ENCODE measurements around the gene CASR.

The CASR gene

DNA sequence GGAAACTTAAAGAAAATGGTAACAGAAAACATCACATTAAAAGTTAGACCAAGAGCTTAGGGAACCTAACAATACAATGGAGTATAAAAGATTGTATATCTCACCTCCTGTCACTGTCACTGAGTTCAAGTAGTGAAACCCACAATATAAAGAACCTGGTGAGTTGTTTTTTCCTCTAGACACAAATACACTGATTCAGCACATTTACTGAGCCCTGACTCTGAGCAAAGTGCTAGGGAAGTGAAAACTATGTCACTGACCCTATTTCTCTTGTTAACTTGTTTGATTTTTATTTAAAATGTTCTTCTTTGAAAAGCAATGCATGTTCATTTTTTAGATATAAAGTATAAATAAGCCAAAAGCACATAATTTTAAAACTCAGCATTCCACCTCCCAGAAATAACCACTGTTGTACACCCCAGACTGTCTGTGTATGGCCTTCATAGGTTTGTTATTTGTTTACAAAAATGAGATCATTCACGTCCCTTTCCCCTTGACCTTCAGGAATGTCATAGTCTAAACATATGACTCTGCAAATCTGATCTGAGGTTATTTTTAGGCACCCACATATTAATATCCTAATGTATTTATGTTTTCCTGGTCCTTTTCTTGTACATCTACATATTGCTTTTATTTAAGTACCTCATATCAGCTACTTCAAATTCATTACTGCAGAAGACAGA lies 72.4 kb downstream of the CASR start:
- DNase-seq: no peak
- Histone ChIP-seq H3K4me1 (ENCODE audit: control insufficient read depth in 1 of 2, insufficient read depth in 2 of 2, low read length in 2 of 2) (no peaks in the 10 kb centered on the region), H3K23ac (ENCODE audit: low read length) (no peak overlapping the region), H3K27ac (ENCODE audit: low read depth, low read length) (no peak overlapping the region), H3K4ac (ENCODE audit: low read depth, low read length) (no peak overlapping the region), H3K79me1 (ENCODE audit: low read length) (no peaks in the 10 kb centered on the region), H2BK5ac (ENCODE audit: low read depth, low read length, poor library complexity) (no peak overlapping the region), H3K79me2 (ENCODE audit: control insufficient read depth, insufficient read depth, low read length, poor library complexity) (no peaks in the 10 kb centered on the region), H3K18ac (ENCODE audit: low read length) (no peak overlapping the region), H4K91ac (ENCODE audit: low read depth, low read length) (no peak overlapping the region), H3K4me2 (ENCODE audit: low read length) (no peak overlapping the region), H3K4me3 (ENCODE audit: low read depth, low read length) (no peak overlapping the region), H3K36me3 (ENCODE audit: control insufficient read depth in 1 of 2, insufficient read depth in 2 of 2, low read length in 2 of 2) (no peaks in the 10 kb centered on the region), H4K8ac (ENCODE audit: low read depth, low read length) (no peak overlapping the region), H4K12ac (ENCODE audit: low read depth, low read length) (no peak overlapping the region), H2AK5ac (ENCODE audit: low read length) (no peak overlapping the region), H2BK12ac (ENCODE audit: low read length) (no peak overlapping the region), H3K14ac (ENCODE audit: low read length) (no peak overlapping the region), H3K27me3 (ENCODE audit: insufficient read depth, low read length) (no peaks in the 10 kb centered on the region), H2BK120ac (ENCODE audit: insufficient read depth, low read length, poor library complexity) (no peak overlapping the region), H3K9ac (ENCODE audit: low read length) (no peak overlapping the region), H2AFZ (ENCODE audit: insufficient read depth, low read length, poor library complexity) (no peak overlapping the region), H3K9me3 (ENCODE audit: insufficient read depth, low read depth, low read length) (no peaks in the 10 kb centered on the region)
- WGBS (ENCODE audit: extremely low coverage, insufficient coverage, insufficient read length): no CpG with 5 or more reads among the region's 1 CpG

DNA sequence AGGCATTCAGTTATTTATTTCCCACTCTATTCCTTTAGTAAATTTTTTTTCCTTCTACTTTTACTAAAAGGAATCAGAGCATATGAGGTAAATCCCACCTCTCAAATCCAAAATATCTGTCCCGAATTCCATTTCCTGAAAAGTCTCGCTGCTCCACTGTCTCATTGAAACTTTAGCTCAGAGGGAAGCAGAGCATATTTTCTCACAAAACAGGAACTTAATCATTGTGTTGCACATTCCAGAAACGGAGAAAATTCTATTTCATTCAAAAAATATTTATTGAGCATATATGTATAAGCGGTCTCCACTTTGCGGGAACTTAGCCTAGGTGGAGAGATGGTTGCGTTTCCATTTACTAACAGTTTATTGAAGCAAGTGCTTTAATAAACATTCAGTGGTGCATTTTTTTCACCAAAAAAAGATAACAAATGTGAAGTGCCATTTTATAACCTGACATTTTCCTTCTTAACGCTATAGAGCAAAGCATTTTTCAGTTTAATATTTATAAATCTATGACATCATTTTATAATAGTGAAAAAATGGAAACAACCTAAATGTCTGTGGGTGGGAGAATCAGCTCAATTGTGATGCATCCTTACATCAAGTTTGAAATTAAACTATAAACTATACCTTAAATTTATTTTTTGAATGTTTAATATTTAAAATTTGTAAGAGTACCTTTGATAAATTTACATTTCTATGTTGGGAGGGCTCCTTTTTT lies 74.3 kb downstream of the CASR start:
- Histone ChIP-seq H3K14ac (ENCODE audit: low read length) (no peak overlapping the region), H2BK5ac (ENCODE audit: low read depth, low read length, poor library complexity) (no peak overlapping the region), H3K4ac (ENCODE audit: low read depth, low read length) (no peak overlapping the region), H2AFZ (ENCODE audit: insufficient read depth, low read length, poor library complexity) (no peak overlapping the region), H3K9ac (ENCODE audit: low read length) (no peak overlapping the region), H3K27ac (ENCODE audit: low read depth, low read length) (no peak overlapping the region), H3K36me3 (ENCODE audit: control insufficient read depth in 1 of 2, insufficient read depth in 2 of 2, low read length in 2 of 2) (no peaks in the 10 kb centered on the region), H2BK12ac (ENCODE audit: low read length) (no peak overlapping the region), H4K91ac (ENCODE audit: low read depth, low read length) (no peak overlapping the region), H3K23ac (ENCODE audit: low read length) (no peak overlapping the region), H2BK120ac (ENCODE audit: insufficient read depth, low read length, poor library complexity) (no peak overlapping the region), H3K79me1 (ENCODE audit: low read length) (no peaks in the 10 kb centered on the region), H3K9me3 (ENCODE audit: insufficient read depth, low read depth, low read length) (no peaks in the 10 kb centered on the region), H3K4me1 (ENCODE audit: control insufficient read depth in 1 of 2, insufficient read depth in 2 of 2, low read length in 2 of 2) (no peaks in the 10 kb centered on the region), H4K8ac (ENCODE audit: low read depth, low read length) (no peak overlapping the region), H2AK5ac (ENCODE audit: low read length) (no peak overlapping the region), H3K27me3 (ENCODE audit: insufficient read depth, low read length) (no peaks in the 10 kb centered on the region), H3K79me2 (ENCODE audit: control insufficient read depth, insufficient read depth, low read length, poor library complexity) (no peaks in the 10 kb centered on the region), H3K4me2 (ENCODE audit: low read length) (no peak overlapping the region), H3K4me3 (ENCODE audit: low read depth, low read length) (no peak overlapping the region), H3K18ac (ENCODE audit: low read length) (no peak overlapping the region), H4K12ac (ENCODE audit: low read depth, low read length) (no peak overlapping the region)
- WGBS (ENCODE audit: extremely low coverage, insufficient coverage, insufficient read length): no CpG with 5 or more reads among the region's 7 CpGs
- no peak for DNase-seq

DNA sequence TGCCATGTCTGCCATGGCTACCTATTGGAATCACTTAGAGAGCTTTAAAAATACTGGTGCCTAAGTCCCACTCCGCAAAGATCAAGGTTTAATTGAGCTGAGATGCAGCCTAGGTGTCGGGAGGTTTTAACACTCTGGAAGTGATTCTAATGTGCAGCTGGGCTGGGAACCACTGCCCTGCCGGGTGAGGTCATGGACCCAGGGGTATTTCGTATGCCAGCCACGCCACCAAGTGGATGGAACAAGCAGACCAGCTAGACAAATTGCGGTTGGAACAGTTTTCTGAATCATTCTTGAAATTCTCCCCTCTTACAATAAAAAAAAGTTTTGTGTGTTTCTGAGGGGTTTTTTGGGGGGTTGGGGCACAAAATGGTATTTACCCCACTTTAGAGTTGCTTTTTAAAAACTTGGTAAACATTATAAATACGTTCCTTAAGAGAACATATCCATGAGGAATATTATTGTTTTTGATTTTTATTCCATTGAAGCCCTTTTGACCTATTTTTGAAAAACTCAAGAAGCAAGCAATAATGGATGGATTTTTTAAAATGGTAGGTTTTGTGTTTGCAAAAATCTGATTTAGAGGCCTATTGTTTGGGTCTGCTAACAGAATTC lies 75.4 kb downstream of the CASR start:
- Histone ChIP-seq H3K23ac (ENCODE audit: low read length) (no peak overlapping the region), H2BK120ac (ENCODE audit: insufficient read depth, low read length, poor library complexity) (no peak overlapping the region), H3K27me3 (ENCODE audit: insufficient read depth, low read length) (no peaks in the 10 kb centered on the region), H3K4me2 (ENCODE audit: low read length) (no peak overlapping the region), H2BK12ac (ENCODE audit: low read length) (no peak overlapping the region), H3K9me3 (ENCODE audit: insufficient read depth, low read depth, low read length) (no peaks in the 10 kb centered on the region), H3K4me1 (ENCODE audit: control insufficient read depth in 1 of 2, insufficient read depth in 2 of 2, low read length in 2 of 2) (no peaks in the 10 kb centered on the region), H2AFZ (ENCODE audit: insufficient read depth, low read length, poor library complexity) (no peak overlapping the region), H3K4ac (ENCODE audit: low read depth, low read length) (no peak overlapping the region), H2BK5ac (ENCODE audit: low read depth, low read length, poor library complexity) (no peak overlapping the region), H3K4me3 (ENCODE audit: low read depth, low read length) (no peak overlapping the region), H3K79me2 (ENCODE audit: control insufficient read depth, insufficient read depth, low read length, poor library complexity) (no peaks in the 10 kb centered on the region), H4K91ac (ENCODE audit: low read depth, low read length) (no peak overlapping the region), H4K8ac (ENCODE audit: low read depth, low read length) (no peak overlapping the region), H3K14ac (ENCODE audit: low read length) (no peak overlapping the region), H4K12ac (ENCODE audit: low read depth, low read length) (no peak overlapping the region), H2AK5ac (ENCODE audit: low read length) (no peak overlapping the region), H3K79me1 (ENCODE audit: low read length) (no peaks in the 10 kb centered on the region), H3K9ac (ENCODE audit: low read length) (no peak overlapping the region), H3K18ac (ENCODE audit: low read length) (no peak overlapping the region), H3K36me3 (ENCODE audit: control insufficient read depth in 1 of 2, insufficient read depth in 2 of 2, low read length in 2 of 2) (no peaks in the 10 kb centered on the region), H3K27ac (ENCODE audit: low read depth, low read length) (no peak overlapping the region)
- no CpG with 5 or more reads among the region's 7 CpGs for WGBS (ENCODE audit: extremely low coverage, insufficient coverage, insufficient read length)
- DNase-seq: peak; percentile 72 to 81

DNA sequence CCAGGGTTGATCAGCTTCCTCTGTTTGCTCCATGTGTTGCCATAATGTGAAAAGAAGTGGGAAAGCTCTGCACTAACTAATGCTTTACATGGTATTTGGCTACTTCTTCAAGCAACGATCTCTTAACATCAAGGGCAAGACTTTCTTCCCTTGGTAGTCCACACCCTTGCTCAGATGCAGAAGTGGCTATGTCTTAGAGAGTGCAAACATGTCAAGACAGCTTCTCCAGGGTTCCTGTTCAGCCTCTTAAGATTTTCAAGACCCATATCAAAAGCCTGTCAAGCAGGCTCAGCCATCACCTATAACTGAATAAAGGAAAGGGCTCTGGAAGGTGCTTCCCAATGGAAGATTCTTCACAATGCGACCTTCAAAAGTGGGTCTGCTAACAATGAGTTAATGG lies 76.7 kb downstream of the CASR start:
- Histone ChIP-seq H3K9me3 (ENCODE audit: insufficient read depth, low read depth, low read length) (no peaks in the 10 kb centered on the region), H2BK12ac (ENCODE audit: low read length) (no peak overlapping the region), H3K4ac (ENCODE audit: low read depth, low read length) (no peak overlapping the region), H3K79me1 (ENCODE audit: low read length) (no peaks in the 10 kb centered on the region), H2BK5ac (ENCODE audit: low read depth, low read length, poor library complexity) (no peak overlapping the region), H3K14ac (ENCODE audit: low read length) (no peak overlapping the region), H3K23ac (ENCODE audit: low read length) (no peak overlapping the region), H3K79me2 (ENCODE audit: control insufficient read depth, insufficient read depth, low read length, poor library complexity) (no peaks in the 10 kb centered on the region), H4K91ac (ENCODE audit: low read depth, low read length) (no peak overlapping the region), H3K18ac (ENCODE audit: low read length) (no peak overlapping the region), H2AK5ac (ENCODE audit: low read length) (no peak overlapping the region), H3K4me2 (ENCODE audit: low read length) (no peak overlapping the region), H2BK120ac (ENCODE audit: insufficient read depth, low read length, poor library complexity) (no peak overlapping the region), H3K4me1 (ENCODE audit: control insufficient read depth in 1 of 2, insufficient read depth in 2 of 2, low read length in 2 of 2) (no peaks in the 10 kb centered on the region), H3K36me3 (ENCODE audit: control insufficient read depth in 1 of 2, insufficient read depth in 2 of 2, low read length in 2 of 2) (no peaks in the 10 kb centered on the region), H3K4me3 (ENCODE audit: low read depth, low read length) (no peak overlapping the region), H2AFZ (ENCODE audit: insufficient read depth, low read length, poor library complexity) (no peak overlapping the region), H4K8ac (ENCODE audit: low read depth, low read length) (no peak overlapping the region), H3K9ac (ENCODE audit: low read length) (no peak overlapping the region), H3K27ac (ENCODE audit: low read depth, low read length) (no peak overlapping the region), H3K27me3 (ENCODE audit: insufficient read depth, low read length) (no peaks in the 10 kb centered on the region), H4K12ac (ENCODE audit: low read depth, low read length) (no peak overlapping the region)
- no CpG with 5 or more reads among the region's 2 CpGs for WGBS (ENCODE audit: extremely low coverage, insufficient coverage, insufficient read length)
- DNase-seq: no peak

Data from trophoblast cell (in vitro differentiated cells and primary cell).